ENCODE data around the gene ABL1.
"Not testable (repeated sequence)": the region's sequence is repeated elsewhere in the genome, so short reads cannot be mapped to it uniquely, and the experiment has no call there.

ABL1 gene

GRCh38 chr9:130848514-130848913, 13.5 kb downstream of the ABL1 start:
- in situ Hi-C loops (cut with MboI; ENCODE audit: low sequenced_read_pairs); H3K36me3 ChIP-seq (replicated peaks); H3K4me1 ChIP-seq; DNase-seq (ENCODE audit: low spot score in 2 of 2); H3K4me3 ChIP-seq; H3K27me3 ChIP-seq (ENCODE audit: low read depth); H3K9me3 ChIP-seq: not testable (repeated sequence)

GRCh38 chr9:130849356-130849755, 14.3 kb downstream of the ABL1 start:
- Histone ChIP-seq H3K4me3 (no peak overlapping the region), H3K36me3 (replicated peaks) (no peaks in the 10 kb centered on the region), H3K9me3 (no peaks in the 10 kb centered on the region), H3K4me1 (no peaks in the 10 kb centered on the region), H3K27me3 (ENCODE audit: low read depth) (no peaks in the 10 kb centered on the region)
- no peak for DNase-seq (ENCODE audit: low spot score in 2 of 2)
- in situ Hi-C loops (cut with MboI; ENCODE audit: low sequenced_read_pairs): no loop called here

GRCh38 chr9:130852801-130853200, 17.7 kb downstream of the ABL1 start:
- no peak overlapping the region for H3K4me3 ChIP-seq
- no peak for DNase-seq (ENCODE audit: low spot score in 2 of 2)
- H3K27me3 ChIP-seq (ENCODE audit: low read depth): no peaks in the 10 kb centered on the region
- H3K36me3 ChIP-seq (replicated peaks): no peaks in the 10 kb centered on the region
- H3K9me3 ChIP-seq: no peaks in the 10 kb centered on the region
- no peaks in the 10 kb centered on the region for H3K4me1 ChIP-seq
- in situ Hi-C loops (cut with MboI; ENCODE audit: low sequenced_read_pairs): no loop called here

DNA sequence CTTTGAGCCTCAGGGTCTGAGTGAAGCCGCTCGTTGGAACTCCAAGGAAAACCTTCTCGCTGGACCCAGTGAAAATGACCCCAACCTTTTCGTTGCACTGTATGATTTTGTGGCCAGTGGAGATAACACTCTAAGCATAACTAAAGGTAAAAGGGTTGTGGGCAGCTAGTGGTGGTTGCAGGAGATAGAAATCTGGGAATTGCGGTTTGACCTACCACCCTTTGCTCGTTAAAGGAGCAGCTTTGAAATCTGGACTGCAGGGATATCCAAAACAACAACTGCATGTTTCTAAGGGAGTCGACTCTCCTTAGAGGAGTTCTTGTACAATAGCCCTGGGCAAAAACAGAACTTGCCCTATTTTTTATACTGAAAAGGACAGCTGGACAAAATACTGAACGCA, 19.0 kb downstream of the ABL1 start:
- no peak for DNase-seq (ENCODE audit: low spot score in 2 of 2)
- Histone ChIP-seq H3K9me3 (no peaks in the 10 kb centered on the region), H3K4me3 (no peak overlapping the region), H3K4me1 (no peaks in the 10 kb centered on the region), H3K36me3 (replicated peaks) (no peaks in the 10 kb centered on the region), H3K27me3 (ENCODE audit: low read depth) (no peaks in the 10 kb centered on the region)
- in situ Hi-C loops (cut with MboI; ENCODE audit: low sequenced_read_pairs): no loop called here

- in situ Hi-C loops (cut with MboI; ENCODE audit: low sequenced_read_pairs): no loop called here
- Histone ChIP-seq H3K36me3 (replicated peaks) (no peaks in the 10 kb centered on the region), H3K9me3 (no peaks in the 10 kb centered on the region), H3K4me3 (no peak overlapping the region), H3K4me1 (no peaks in the 10 kb centered on the region), H3K27me3 (ENCODE audit: low read depth) (no peaks in the 10 kb centered on the region)
- DNase-seq (ENCODE audit: low spot score in 2 of 2): no peak
These were observed 19.8 kb downstream of the ABL1 start for GRCh38 chr9:130854835-130855234.

DNA sequence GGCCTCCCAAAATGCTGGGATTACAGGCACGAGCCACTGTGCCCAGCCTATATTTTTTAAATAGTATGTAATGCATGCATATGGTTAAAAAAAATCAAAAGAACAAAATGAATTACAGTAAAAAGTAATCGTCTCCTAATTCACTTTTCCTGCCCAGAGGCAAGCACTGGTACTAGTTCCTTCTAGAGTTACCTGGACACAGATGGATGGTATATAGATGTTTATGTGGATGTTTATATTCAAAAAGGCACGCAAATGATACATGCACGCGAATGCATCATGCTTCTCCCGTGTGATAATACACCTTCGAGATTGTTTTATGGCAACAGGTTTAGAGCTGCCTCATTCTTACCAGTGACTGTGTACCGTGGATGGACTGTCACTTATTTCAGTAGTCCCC, 21.4 kb downstream of the ABL1 start:
- no peak for DNase-seq (ENCODE audit: low spot score in 2 of 2)
- in situ Hi-C loops (cut with MboI; ENCODE audit: low sequenced_read_pairs): no loop called here
- Histone ChIP-seq H3K9me3 (no peaks in the 10 kb centered on the region), H3K4me3 (no peak overlapping the region), H3K36me3 (replicated peaks) (no peaks in the 10 kb centered on the region), H3K4me1 (no peaks in the 10 kb centered on the region), H3K27me3 (ENCODE audit: low read depth) (no peaks in the 10 kb centered on the region)

DNA sequence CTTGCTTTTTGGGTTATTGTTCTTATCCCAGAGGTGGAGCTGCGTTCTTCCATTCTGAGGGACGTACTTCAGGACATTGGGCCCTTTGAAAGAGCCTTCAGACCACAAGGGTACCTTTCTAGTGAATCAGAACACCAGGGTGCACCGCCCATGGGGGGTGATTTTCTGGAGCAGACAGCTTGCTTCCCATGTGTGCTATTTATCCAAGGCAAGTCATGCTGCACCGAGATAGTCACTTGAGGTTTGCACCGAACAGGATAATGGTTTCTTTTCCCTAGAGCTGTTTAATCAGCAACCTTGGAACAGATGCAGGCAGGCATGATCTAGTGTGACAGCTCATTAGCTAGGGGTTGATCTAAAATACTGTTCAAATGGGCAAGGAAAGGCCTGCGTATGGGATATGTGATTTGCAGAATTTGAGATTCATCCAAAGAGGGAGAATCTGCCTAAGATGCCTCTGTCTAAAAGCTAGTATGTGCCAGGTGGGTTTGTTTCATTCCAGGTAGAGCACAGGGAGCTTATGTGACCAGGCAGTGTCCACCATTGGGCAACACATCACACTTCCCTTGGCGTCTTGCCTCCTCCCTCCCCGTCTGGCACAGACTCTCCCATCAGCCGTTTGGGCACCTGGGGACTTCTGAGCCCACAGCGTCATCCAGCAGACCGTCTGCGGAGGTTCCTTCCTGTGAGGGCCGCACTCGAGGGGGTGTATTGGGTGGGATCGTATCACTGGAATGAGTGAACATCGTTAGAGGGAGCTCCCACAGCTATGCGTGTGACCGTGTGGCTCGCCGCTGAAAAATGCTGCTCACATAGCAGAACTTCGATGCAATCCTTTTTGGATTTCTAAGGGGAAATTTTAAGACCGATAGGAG, 23.0 kb downstream of the ABL1 start:
- Histone ChIP-seq H3K4me3 (no peak overlapping the region), H3K36me3 (replicated peaks) (no peaks in the 10 kb centered on the region), H3K4me1 (no peaks in the 10 kb centered on the region), H3K9me3 (no peaks in the 10 kb centered on the region), H3K27me3 (ENCODE audit: low read depth) (no peaks in the 10 kb centered on the region)
- DNase-seq (ENCODE audit: low spot score in 2 of 2): no peak
- in situ Hi-C loops (cut with MboI; ENCODE audit: low sequenced_read_pairs): no loop called here

- Histone ChIP-seq H3K4me3 (no peak overlapping the region), H3K36me3 (replicated peaks) (no peaks in the 10 kb centered on the region), H3K4me1 (no peaks in the 10 kb centered on the region), H3K9me3 (no peaks in the 10 kb centered on the region), H3K27me3 (ENCODE audit: low read depth) (no peaks in the 10 kb centered on the region)
- in situ Hi-C loops (cut with MboI; ENCODE audit: low sequenced_read_pairs): no loop called here
- DNase-seq (ENCODE audit: low spot score in 2 of 2): no peak
These were observed 24.0 kb downstream of the ABL1 start for GRCh38 chr9:130858739-130859705.

- no peak for DNase-seq (ENCODE audit: low spot score in 2 of 2)
- H3K27me3 ChIP-seq (ENCODE audit: low read depth): no peaks in the 10 kb centered on the region
- in situ Hi-C loops (cut with MboI; ENCODE audit: low sequenced_read_pairs): no loop called here
- H3K36me3 ChIP-seq (replicated peaks): no peaks in the 10 kb centered on the region
- no peaks in the 10 kb centered on the region for H3K9me3 ChIP-seq
- no peak overlapping the region for H3K4me3 ChIP-seq
- no peaks in the 10 kb centered on the region for H3K4me1 ChIP-seq
These were observed 25.6 kb downstream of the ABL1 start for GRCh38 chr9:130860458-130861316.

GRCh38 chr9:130861372-130862180, 26.5 kb downstream of the ABL1 start:
- Histone ChIP-seq H3K4me1 (no peaks in the 10 kb centered on the region), H3K27me3 (ENCODE audit: low read depth) (no peaks in the 10 kb centered on the region), H3K4me3 (no peak overlapping the region), H3K36me3 (replicated peaks) (no peaks in the 10 kb centered on the region), H3K9me3 (no peaks in the 10 kb centered on the region)
- DNase-seq (ENCODE audit: low spot score in 2 of 2): no peak
- in situ Hi-C loops (cut with MboI; ENCODE audit: low sequenced_read_pairs): no loop called here

- H3K36me3 ChIP-seq (replicated peaks): no peaks in the 10 kb centered on the region
- in situ Hi-C loops (cut with MboI; ENCODE audit: low sequenced_read_pairs): no loop called here
These were observed 27.2 kb downstream of the ABL1 start for GRCh38 chr9:130862217-130862616.

DNA sequence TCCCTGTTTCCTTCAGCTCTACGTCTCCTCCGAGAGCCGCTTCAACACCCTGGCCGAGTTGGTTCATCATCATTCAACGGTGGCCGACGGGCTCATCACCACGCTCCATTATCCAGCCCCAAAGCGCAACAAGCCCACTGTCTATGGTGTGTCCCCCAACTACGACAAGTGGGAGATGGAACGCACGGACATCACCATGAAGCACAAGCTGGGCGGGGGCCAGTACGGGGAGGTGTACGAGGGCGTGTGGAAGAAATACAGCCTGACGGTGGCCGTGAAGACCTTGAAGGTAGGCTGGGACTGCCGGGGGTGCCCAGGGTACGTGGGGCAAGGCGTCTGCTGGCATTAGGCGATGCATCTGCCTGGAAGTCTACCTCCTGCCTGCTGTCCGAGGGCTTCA, 27.7 kb downstream of the ABL1 start:
- no peak for DNase-seq (ENCODE audit: low spot score in 2 of 2)
- Histone ChIP-seq H3K9me3 (no peaks in the 10 kb centered on the region), H3K27me3 (ENCODE audit: low read depth) (no peaks in the 10 kb centered on the region), H3K4me3 (no peak overlapping the region), H3K4me1 (no peaks in the 10 kb centered on the region), H3K36me3 (replicated peaks) (no peaks in the 10 kb centered on the region)
- in situ Hi-C loops (cut with MboI; ENCODE audit: low sequenced_read_pairs): no loop called here

More at GRCh38 chr9:130862217-130862616, 27.2 kb downstream of the ABL1 start:
- DNase-seq (ENCODE audit: low spot score in 2 of 2): no peak
- Histone ChIP-seq H3K4me1 (no peaks in the 10 kb centered on the region), H3K9me3 (no peaks in the 10 kb centered on the region), H3K4me3 (no peak overlapping the region), H3K27me3 (ENCODE audit: low read depth) (no peaks in the 10 kb centered on the region)

GRCh38 chr9:130864541-130864940, 29.5 kb downstream of the ABL1 start:
- H3K27me3 ChIP-seq (ENCODE audit: low read depth): no peaks in the 10 kb centered on the region
- DNase-seq (ENCODE audit: low spot score in 2 of 2): no peak
- no peaks in the 10 kb centered on the region for H3K4me1 ChIP-seq
- no peak overlapping the region for H3K4me3 ChIP-seq
- in situ Hi-C loops (cut with MboI; ENCODE audit: low sequenced_read_pairs): no loop called here
- no peaks in the 10 kb centered on the region for H3K9me3 ChIP-seq
- H3K36me3 ChIP-seq (replicated peaks): no peaks in the 10 kb centered on the region

Measured in HAP-1 (cell line).